ENCODE data around the gene ESRP2. TPM values are rescaled to one million over a fixed set of nuclear protein-coding genes. Genes with fewer than 3 reads are reported as not detected.

Gene ESRP2
- total and polyA plus RNA-seq, 9 of the 15 experiments (the other 6 are each of a cell fraction or from before 2014, with no cell fraction given), result 0.05 to 0.15 (median 0.07) TPM; not detected in 6

DNA sequence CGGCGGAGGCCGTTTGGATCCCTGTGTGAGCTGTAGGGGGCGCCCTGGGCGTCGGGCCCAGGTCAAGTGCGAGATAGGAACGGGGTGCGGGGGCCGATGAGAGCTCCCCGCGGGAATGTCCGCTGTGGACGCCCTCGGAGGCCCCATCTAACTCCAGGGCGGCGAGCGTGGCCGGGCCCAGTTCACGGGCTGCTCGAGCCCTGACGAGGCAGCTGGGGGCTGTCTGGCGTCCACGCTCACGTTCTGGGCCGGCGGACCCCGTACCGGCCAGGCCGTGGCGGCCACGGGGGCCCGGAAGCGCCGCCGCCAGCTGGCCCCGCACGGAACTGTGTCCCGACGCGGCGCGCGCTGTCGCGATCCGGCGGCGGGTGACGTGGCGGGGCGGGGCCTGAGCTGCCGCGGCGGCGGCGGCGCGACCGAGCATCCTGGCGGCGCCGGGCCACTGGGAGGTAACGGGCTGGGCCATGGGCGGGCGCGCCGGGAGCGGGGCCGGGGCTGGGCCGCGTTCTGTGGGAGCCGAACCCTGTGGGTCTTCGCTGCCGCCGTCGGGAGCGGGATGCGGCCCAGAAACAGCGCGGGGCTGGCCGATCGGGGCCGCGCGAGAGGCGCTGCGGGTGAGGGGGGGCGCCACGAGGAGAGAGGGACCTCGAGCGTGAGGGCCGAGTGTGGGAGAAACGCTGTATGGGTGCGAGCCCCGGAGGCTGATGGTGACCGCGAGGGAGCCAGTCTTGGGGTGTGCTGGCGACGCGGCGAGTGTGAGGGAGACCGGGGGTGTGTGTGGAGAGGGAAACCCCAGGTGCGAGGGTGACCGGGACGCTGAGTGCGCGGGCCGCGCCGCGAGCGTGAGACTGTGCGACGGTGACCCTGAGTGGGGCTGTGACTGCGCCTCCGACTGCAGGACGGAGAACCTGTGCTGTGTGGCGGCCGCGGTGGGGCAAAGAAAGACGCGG is 28.5 kb upstream of the ESRP2 start, which contains the start of gene SLC7A6 (continued):
- TF ChIP-seq, protein P1, sequence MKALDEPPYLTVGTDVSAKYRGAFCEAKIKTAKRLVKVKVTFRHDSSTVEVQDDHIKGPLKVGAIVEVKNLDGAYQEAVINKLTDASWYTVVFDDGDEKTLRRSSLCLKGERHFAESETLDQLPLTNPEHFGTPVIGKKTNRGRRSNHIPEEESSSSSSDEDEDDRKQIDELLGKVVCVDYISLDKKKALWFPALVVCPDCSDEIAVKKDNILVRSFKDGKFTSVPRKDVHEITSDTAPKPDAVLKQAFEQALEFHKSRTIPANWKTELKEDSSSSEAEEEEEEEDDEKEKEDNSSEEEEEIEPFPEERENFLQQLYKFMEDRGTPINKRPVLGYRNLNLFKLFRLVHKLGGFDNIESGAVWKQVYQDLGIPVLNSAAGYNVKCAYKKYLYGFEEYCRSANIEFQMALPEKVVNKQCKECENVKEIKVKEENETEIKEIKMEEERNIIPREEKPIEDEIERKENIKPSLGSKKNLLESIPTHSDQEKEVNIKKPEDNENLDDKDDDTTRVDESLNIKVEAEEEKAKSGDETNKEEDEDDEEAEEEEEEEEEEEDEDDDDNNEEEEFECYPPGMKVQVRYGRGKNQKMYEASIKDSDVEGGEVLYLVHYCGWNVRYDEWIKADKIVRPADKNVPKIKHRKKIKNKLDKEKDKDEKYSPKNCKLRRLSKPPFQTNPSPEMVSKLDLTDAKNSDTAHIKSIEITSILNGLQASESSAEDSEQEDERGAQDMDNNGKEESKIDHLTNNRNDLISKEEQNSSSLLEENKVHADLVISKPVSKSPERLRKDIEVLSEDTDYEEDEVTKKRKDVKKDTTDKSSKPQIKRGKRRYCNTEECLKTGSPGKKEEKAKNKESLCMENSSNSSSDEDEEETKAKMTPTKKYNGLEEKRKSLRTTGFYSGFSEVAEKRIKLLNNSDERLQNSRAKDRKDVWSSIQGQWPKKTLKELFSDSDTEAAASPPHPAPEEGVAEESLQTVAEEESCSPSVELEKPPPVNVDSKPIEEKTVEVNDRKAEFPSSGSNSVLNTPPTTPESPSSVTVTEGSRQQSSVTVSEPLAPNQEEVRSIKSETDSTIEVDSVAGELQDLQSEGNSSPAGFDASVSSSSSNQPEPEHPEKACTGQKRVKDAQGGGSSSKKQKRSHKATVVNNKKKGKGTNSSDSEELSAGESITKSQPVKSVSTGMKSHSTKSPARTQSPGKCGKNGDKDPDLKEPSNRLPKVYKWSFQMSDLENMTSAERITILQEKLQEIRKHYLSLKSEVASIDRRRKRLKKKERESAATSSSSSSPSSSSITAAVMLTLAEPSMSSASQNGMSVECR (CRISPR knock-in tag; IDR thresholded peaks at IDR 0.05), result peak; percentile 83; the same call in 1 of the 2 replicates
- TF ChIP-seq KAT8 (IDR thresholded peaks at IDR 0.05; ENCODE audit: low read depth) (no peak), KDM2B (CRISPR knock-in tag; IDR thresholded peaks at IDR 0.05) (0 out of 2 replicates have a peak, but pooled peaks have one; percentile 61), TBP (optimal IDR thresholded peaks at IDR 0.05; ENCODE audit: low read depth, low read length) (no peak), ETV1 (tag; conservative IDR thresholded peaks at IDR 0.05; ENCODE audit: low read depth) (peak; percentile 68), ZNF3 (CRISPR knock-in tag; IDR thresholded peaks at IDR 0.05) (no peak), MEF2D (tag; conservative IDR thresholded peaks at IDR 0.05; ENCODE audit: low read depth) (no peak), FOXK1 (CRISPR knock-in tag; IDR thresholded peaks at IDR 0.05; ENCODE audit: borderline replicate concordance) (peak; percentile 86; the same call in 1 of the 2 replicates), ZKSCAN1 (IDR thresholded peaks at IDR 0.05; ENCODE audit: low read depth, low read length) (no peak), RCOR1 (IDR thresholded peaks at IDR 0.05; ENCODE audit: borderline replicate concordance in 1 of 2, low read depth in 2 of 2, low read length in 2 of 2) (peak in 1 of 2 experiments; percentile 3; a peak in 1 of 4 replicates), ZBTB7A (IDR thresholded peaks at IDR 0.05; ENCODE audit: borderline replicate concordance, control insufficient read depth, low read depth, low read length) (no peak), SMARCE1 (IDR thresholded peaks at IDR 0.05) (no peak; the same call in 1 of the 2 replicates), SAFB (IDR thresholded peaks at IDR 0.05; ENCODE audit: borderline replicate concordance, low read depth, low read length) (peak; percentile 88), XRCC3 (IDR thresholded peaks at IDR 0.05) (no peak)
- TF ChIP-seq, protein P2, sequence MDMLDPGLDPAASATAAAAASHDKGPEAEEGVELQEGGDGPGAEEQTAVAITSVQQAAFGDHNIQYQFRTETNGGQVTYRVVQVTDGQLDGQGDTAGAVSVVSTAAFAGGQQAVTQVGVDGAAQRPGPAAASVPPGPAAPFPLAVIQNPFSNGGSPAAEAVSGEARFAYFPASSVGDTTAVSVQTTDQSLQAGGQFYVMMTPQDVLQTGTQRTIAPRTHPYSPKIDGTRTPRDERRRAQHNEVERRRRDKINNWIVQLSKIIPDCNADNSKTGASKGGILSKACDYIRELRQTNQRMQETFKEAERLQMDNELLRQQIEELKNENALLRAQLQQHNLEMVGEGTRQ (CRISPR knock-in tag; IDR thresholded peaks at IDR 0.05), result no peak
- TF ChIP-seq, protein P3, sequence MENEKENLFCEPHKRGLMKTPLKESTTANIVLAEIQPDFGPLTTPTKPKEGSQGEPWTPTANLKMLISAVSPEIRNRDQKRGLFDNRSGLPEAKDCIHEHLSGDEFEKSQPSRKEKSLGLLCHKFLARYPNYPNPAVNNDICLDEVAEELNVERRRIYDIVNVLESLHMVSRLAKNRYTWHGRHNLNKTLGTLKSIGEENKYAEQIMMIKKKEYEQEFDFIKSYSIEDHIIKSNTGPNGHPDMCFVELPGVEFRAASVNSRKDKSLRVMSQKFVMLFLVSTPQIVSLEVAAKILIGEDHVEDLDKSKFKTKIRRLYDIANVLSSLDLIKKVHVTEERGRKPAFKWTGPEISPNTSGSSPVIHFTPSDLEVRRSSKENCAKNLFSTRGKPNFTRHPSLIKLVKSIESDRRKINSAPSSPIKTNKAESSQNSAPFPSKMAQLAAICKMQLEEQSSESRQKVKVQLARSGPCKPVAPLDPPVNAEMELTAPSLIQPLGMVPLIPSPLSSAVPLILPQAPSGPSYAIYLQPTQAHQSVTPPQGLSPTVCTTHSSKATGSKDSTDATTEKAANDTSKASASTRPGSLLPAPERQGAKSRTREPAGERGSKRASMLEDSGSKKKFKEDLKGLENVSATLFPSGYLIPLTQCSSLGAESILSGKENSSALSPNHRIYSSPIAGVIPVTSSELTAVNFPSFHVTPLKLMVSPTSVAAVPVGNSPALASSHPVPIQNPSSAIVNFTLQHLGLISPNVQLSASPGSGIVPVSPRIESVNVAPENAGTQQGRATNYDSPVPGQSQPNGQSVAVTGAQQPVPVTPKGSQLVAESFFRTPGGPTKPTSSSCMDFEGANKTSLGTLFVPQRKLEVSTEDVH (IDR thresholded peaks at IDR 0.05; ENCODE audit: low read depth, partially characterized antibody), result peak; percentile 54
- TF ChIP-seq, protein P4, sequence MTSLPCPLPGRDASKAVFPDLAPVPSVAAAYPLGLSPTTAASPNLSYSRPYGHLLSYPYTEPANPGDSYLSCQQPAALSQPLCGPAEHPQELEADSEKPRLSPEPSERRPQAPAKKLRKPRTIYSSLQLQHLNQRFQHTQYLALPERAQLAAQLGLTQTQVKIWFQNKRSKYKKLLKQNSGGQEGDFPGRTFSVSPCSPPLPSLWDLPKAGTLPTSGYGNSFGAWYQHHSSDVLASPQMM (CRISPR knock-in tag; IDR thresholded peaks at IDR 0.05), result no peak

Measured in K562 (cell line).